ENCODE data around the gene RANBP6.
A peak's percentile ranks its signal among the peaks of the same experiment; 100 is the strongest.
"Not testable (repeated sequence)": the region's sequence is repeated elsewhere in the genome, so short reads cannot be mapped to it uniquely, and the experiment has no call there.

Gene RANBP6

DNA sequence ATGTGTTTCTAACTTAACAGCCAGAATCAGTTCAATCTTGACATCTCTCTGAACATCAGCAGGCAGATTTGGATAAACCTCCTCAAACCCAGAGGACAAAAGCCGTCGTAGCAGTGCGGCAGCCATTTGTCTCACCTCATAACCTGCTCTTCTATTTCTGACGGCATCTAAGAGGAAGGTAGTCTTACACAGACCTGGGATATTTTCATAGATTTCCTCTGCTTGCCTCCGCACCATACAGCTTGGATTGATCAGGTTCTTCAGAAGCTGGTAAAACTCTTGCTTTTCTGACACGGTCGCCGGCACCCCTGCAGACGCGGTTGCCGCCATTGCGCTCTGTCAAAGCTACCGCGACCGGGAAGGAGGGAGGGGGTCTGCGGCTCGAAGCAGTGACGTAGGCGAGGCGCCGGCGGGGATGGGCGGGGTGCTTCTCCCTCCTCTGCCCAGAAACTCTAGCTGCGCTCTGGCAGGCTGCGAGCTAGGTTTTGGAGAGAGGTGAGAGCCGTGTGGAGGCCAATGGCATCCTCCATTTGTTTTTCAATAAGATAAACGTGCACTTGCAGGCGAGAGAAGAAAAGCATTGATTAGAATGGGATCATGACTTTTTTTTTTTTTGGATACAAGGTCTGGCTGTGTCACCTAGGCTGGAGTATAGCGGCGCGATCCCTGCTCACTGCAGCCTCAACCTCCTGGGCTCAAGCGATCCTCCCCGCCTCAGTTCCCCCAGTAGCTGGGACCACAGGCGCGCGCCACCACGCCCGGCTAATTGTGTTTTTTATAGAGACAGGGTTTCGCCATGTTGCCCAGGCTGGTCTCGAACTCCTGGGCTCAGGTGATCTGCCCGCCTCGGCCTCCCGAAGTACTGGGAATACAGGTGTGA lies at the start of gene RANBP6:
Gene RANBP6, minus strand, starts transcription at position 347 of the 880 bp plus-strand sequence. Its CDS starts 17 bp downstream, at position 330.
- DNase-seq, result peak; percentile 83

DNA sequence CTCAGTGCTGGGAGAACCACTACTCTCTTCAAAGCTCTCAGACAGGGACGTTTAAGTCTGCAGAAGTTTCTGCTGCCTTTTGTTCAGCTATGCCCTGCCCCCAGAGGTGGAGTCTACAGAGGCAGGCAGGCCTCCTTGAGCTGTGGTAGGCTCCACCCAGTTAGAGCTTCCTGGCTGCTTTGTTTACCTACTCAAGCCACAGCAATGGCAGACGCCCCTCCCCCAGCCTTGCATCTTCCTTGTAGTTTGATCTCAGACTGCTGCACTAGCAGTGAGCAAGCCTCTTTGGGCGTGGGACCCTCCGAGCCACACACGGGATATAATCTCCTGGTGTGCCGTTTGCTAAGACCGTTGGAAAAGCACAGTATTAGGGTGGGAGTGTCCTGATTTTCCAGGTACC lies 47.7 kb upstream of the RANBP6 start:
- not testable (repeated sequence) for DNase-seq

DNA sequence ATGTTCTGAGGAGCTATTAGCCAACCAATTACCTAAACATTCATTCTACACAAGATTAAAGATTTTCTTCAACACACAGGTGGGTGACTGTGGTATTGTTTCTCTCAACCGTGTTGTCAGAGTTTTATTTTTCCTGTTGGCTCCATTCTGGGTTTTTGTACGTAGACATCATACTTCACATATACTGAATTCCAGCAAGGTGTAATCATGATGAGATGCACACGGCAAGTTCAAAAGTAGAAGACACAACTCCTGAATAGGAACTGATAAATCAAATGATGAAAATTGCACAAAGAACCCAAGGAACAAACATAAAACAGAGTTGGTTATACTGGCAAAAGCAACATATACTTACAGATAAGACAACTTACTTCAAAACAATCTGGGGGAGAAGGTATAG lies 40.2 kb upstream of the RANBP6 start:
- no peak for DNase-seq

DNA sequence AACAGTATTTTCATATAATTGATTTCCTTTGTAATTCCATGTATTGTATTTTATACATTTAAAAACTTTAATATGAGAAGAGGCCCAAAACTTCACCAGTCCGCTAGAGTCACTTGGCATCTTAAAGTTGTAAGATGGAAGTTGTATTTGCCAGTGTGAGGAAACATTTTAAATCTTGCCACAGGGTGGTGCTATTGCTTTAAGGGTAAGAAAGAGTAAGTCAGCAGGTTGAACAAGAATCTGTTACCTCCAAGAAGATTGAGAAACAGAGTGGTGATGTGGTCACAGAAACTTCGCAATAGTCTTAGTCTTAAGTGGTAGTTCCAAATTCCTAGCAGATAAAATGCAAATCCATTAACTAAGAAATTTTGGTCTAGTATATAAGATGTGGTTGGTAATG lies 39.8 kb upstream of the RANBP6 start:
- DNase-seq, result peak; percentile 22

DNA sequence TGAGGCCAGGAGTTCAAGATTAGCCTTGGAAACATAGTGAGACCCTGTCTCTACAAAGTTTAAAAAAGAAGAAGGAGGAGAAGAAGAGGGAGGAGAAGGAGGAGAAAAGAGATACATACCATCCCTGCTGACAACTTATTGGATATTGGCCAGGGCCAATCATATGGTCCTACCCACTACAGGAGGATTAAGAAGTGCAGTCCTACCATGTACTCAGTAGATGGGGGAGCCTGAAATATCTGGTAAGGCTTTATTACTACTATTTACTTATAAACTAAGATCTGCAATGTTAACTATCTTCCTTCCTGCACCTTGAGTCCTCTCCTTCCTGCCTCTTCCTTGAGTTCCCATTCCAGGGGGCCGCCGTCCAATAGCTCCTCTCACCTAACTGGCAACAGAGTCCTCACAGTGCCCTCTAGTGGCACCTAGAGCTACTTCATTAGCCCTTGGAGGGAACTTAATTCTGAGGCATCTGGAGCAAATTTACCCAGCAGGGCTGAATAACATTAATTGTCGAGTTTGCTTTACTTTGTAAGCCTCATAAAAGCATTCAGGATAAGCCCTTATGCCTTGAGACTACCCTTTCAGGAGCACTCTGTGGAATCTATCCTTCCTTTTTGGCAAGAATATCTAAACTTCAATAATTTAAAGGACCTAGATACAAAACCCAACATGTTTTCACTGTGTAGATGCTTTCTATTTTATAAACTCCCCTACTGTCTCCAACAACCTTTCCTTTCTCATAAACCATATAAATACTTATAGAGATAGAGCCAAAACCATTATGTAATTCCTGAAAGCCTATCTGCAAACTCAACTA lies 39.1 kb upstream of the RANBP6 start:
- DNase-seq, result peak; percentile 57

DNA sequence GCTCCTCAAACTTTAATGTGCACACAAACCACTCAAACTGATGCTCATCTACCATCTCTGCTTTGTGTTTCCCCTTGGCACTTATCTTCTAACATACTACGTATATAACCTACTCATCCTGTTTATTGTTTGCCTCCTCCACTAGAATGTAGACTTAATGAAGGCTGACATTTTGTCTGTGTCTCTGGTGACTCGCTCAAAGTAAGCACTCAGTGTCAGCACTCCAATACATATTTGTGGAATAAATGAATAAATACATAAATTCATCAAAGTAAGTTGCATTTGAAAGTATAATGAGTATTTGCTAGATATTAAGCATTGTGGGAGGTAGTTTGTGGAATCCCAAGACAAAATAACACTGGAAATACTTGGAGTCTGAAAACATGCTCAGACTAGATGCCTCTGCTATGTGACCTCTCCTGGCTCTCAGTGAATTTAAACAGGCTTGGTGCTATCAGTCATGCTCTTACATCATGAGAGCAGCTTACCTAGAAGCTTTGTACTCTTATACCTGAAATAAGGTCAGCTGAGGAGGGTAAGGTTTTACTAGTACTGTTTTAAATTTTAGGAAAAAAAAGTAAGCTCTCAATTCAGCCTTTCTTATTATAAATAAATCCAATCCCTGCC lies 37.0 kb upstream of the RANBP6 start:
- no peak for DNase-seq

DNA sequence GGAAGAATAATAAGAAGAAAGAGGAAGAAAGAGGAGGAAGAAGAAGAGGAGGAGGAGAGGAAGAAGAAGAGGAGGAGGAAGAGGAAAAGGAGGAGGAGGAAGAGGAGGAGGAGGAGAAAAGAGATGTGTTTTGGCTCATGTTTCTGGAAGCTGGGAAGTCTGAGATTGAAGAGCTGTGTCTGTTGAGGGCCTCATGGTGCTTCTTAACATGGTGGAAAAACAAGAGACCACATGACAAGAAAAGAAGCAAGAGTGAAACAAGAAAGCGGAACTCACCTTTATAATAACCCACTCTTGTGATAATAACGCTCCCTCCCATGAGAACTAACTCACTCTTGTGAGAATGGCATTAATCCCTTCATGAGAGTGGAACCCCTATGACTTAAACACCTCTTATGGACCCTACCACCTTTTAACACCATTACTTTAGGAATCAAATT lies 36.1 kb upstream of the RANBP6 start:
- DNase-seq, result no peak

DNA sequence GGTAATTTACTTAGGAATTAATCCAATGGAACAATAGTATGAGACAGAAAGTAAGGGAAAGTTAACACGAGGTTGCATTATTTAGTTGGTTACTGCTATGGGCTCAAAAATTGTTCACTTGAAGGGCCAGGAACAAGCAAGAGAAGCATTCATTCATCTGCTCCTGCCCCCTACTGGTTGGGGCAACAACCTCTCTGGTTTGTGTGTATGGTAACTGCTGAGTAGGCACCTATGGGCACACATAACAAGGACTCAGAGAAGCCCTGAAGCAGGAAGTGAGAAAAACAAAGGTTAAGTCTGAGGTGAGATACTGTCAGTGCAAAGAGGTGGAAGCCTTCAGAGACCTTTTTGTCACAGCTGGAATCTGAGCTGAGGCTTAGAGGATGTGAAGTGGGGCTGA lies 34.4 kb upstream of the RANBP6 start:
- peak; percentile 2 for DNase-seq

DNA sequence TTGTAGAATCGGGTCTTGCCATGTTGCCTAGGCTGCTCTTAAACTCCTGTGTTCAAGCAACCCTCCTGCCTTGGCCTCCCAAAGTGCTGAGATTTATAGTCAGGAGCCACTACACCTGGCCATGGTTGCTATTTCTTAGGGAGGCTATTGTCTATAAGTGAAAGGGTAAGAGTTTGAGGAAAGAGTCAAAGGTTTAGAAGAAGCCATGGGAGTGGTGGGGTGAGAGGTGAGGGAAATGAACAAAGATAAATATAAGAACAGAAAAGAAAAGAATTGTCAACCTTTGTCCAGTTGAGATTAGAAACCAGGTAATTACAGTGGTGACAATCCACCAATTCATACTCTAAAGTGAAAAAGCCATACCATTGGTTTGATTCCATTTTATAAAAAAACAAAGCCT lies 32.6 kb upstream of the RANBP6 start:
- no peak for DNase-seq

DNA sequence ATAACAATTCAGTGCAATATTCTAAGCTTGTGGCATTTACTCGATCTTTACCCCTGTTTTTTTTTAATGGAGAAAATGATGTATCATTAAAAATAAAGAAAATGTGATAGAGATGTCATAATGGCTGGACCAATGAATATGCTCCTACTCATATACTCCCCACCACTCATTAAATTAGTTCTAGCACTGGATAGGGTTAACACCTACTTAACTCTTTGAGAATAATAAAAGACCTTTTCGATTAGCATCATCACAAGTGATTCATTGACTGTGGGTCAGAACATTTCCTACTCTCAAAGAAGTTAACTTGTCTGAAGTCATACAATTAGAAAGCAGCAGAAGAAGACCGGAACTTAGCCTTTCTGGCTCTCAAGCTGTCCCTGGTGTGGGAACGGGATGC lies 31.6 kb upstream of the RANBP6 start:
- DNase-seq, result no peak

DNA sequence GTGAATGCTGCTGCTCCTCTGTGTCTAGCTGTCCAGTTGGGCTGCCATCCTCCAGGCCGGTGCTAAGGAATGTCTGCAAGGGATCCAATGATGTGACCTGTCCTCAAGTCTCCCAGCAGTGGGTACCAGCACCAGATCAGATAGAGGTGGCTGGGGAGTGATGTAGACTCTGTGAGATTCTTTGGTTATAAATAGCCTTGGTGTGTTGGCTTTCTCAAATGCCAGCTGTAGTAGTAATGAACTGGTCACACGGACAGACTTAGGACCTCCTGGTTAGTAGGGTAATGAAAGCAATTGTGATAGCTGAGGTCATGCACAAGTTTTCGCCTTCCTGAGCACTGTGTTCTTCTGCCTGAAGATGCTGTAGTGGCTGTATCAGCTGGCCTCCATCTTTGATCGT lies 29.9 kb upstream of the RANBP6 start:
- DNase-seq, result no peak

DNA sequence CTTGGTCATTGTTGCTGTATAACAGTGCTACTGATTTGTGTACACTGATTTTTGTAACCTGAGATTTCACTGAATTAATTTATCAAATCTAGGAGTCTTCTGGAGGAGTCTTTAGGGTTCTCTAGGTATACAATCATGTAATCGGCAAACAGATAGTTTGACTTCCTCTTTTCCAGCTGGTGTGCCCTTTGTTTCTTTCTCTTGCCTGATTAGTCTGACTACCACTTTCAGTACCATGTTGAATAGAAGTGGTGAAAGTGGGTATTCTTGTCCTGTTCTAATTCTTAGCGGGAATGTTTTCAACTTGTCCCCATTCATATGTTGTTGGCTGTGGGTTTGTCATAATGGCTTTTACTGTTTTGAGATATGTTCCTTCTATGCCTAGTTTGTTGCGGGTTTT lies 24.7 kb upstream of the RANBP6 start:
- no peak for DNase-seq

DNA sequence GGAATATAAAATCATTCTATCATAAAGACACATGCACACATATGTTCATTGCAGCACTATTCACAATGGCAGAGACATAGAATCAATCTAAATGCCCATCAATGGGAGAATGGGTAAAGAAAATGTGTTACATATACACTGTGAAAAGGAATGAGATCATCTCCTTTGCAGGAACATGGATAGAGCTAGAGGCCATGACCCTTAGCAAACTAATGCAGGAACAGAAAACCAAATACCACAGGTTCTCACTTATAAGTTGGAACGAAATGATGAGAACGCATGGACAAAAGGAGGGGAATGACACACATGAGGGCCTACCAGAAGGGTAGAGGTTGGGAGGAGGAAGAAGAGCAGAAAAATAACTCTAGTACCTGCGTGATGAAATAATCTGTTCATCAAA lies 21.0 kb upstream of the RANBP6 start:
- no peak for DNase-seq

DNA sequence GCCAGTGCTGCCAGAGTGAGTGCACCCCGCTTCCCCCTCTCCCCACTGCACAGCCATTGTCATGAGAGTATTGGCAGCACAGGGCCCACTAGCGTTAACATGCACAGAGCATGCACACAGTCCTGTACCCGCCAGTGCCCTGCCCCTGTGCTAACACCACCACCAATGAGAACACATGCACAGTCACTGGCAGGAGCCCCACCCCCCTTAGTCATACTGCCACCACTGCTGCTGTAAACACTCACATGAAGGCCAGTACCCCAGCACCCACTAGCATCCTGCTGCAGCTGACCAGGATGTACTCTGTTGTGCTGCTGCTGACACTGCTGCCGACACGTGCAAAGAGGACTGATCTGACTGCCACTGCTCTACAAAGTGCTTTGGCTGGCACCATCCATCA lies 19.5 kb upstream of the RANBP6 start:
- DNase-seq, result no peak

DNA sequence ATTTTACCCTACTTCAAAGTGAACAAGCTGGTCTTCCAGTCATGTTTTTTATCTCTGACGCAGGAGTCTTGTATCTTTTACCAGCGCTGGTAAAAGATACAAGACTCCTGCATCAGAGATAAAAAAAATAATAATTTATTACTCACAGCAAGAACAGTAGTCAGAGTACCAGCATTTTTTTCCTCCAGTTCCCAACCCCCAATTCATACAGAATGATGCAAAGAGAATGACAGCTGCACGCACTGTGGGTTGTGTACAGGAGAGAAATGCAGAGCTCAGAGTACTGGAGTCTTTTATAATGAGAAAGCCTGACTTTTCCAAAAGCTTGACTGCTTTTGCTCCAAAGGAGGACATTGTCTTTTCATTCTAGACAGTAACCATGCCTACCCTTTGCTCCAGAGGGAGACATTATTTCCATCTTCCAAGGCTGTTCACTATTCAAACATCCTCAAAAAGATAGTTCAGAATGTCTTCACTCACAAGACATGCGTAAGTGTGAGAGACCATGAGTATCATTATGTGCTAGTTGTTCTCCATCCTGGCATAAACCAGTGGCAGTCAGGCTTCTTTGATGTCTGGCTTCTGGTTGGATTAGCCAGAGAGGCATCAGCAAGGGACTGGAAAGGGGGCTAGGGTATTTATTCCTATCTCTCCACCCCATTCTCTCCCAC lies 14.3 kb upstream of the RANBP6 start:
- DNase-seq, result no peak

DNA sequence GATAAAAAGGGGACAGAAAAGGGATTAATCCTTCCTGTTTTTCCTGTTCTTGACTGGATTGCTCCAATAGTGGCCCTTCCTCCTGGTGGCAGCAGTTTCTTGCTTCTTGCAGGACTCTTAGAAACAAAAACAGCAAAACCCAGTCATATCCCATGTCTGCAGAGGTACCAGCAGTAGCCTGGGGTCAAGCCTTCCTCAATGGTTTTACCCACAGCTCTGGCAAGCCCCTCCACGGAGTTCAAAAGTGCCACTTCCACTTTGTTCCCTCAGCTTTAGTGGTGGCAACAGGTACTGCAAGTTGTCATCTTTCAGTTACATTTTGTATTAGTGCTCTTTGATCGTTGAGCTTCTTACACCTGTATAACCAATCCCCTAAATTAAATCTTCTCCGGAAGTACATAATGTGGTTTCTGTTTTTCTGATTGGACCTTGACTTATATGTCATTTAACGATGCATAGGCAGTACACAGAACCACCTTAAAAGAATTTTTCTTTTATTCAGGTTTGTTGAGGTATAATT lies 8.7 kb upstream of the RANBP6 start:
- DNase-seq, result peak; percentile 3

DNA sequence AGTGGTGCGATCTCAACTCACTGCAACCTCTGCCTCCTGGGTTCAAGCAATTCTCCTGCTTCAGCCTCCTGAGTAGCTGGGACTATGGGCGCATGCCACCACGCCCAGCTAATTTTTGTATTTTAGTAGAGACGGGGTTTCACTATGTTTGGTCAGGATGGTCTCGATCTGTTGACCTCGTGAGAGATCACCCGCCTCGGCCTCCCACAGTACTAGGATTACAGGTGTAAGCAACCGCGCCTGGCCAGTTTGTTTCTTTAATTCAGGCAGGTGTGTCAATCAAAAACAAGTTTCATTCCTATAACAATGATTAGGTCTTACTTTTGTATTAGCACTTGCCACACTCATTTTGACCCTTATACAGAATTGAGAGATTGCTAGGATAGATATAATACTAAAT lies 1.6 kb upstream of the RANBP6 start:
- DNase-seq, result not testable (repeated sequence)

DNA sequence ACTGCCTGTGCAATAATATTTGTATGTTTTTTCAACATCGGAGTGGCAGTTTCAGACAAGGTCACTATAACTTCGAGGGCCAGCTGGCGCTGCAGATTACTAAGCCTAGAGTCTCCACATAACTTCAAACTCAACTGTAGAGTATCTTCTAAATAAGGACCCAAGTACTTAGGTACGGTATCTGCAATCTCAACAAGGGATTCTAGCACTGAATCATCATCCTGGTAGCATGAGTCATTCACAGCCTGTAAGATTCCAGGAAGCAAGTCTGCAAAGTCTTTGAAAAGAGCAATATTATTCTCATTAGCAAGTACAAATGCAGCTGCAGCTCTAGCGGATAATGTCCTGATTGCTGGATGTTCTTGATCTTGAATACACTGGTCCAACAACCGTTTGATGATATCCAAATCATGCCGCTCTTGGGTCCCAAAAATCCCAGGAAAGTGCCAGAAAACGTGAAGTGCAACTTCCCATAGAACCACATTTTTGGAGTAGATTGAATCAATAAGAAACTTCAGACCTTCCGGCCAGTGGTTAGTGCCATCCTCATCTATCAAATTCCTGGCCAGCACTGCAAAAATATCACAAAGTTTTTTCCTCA lies 654 bp downstream of the RANBP6 start:
- DNase-seq, result no peak

DNA sequence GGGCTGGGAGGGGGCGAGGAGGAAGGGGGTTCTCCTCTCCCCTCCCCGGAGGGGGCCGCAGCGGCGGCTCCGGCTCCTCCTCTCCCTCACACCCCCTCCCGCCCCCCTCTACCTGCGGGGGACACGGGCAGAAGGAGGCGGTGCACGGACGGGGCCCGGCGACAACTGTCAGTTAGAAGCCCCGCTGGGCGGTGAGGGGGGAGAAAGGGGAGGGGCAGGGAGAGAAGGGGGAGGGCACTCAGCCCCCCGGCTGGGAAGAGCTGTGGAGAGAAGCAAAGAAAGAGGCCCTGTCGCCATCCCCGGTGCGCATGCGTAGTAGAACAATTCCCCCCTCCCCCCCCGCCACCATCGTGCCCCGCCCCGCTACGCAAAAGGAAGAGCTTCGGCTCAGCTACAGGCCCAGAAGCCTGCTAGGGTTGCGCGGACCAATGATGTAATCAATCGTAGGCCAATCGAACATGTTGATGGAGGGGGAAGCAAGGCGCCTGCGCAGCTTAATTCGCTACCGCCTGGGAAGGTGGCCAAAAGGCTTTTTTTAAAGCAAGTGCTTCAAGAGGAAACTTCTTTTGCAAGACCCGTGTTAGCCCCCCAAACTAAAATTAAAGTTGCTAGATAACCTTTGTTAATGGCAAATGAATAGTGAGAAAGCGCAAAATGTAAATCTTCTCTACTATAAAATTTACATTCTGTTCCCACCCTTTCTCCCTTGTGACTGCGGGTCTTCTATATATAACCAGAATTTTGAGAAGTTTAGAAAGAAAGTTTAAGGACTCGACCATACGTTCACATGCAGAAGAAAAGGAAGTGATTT lies 7.0 kb downstream of the RANBP6 start:
- DNase-seq, result peak; percentile 98

DNA sequence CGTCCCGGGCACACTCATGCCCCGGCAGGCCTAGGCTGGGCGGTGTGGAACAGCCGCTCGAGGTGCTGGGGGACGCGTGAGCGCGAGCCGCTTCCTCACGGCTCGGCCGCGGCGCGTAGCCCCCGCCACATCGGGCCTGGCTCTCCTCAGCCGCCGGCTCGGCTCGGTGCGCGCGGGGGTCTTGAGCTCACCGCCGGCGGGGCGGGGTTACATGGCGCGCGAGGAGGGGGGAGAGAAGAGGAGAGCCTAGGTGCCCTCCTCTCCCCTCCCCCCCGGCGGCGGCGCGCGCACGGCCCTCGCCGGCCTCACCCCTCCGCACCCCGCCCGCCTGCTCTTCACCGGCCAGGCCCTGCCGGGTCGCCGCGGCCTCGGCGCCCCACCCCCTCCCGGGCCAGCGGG lies 7.7 kb downstream of the RANBP6 start:
- DNase-seq, result peak; percentile 48

DNA sequence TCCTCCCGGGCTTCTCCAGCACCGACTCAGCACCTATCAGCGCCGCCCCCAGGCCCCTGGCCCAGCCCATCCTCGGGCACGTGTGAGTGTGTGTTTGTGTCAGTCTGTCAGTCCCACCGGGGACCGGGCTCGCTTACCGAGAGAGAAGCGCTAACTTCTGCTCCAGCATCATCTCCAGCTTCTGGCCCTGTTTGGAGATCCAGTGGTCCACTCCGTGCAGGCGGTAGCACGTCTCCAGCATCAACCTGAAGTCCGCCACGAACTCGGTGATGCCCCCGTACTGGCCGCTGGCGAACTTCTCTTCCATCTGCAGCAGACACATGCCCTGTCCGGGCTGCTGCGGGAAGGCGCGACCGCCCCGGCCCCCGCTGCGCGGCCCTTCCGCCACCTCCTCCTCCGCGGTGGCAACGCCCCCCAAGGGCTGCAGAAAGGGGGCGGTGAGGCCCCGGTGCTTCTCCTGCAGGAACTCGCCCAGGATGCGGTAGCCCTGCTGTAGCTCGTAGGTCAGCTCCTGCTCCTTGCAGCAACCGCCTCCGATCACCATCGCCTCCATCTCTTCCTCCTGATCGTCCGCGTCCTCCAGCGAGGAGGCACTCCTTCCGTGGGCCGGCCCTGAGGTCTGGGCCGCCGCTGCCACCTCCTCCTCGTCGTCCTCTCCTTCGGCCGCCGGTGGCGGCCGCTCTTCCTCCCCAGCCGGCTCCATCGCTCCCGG lies 8.2 kb downstream of the RANBP6 start:
- no peak for DNase-seq

All from NCI-H1694 treated with DMSO at 0.1 percent for 48 hours (cell line).